HG03064 (cell line): ENCODE data around the gene TRAPPC8.
"Not testable (repeated sequence)": the region's sequence is repeated elsewhere in the genome, so short reads cannot be mapped to it uniquely, and the experiment has no call there.

Experiments used
- ATAC-seq: cut with Tn5 transposase; IDR thresholded peaks from one replicate; pipeline ENCODE4 v1.9.1; 2021; ENCODE audit warnings: low read depth; ENCODE audit not compliant: unreplicated experiment

TRAPPC8 gene

GRCh38 chr18:31942999-31943877 lies at the start of gene TRAPPC8:
Gene TRAPPC8 (minus strand): TSS chr18:31943128. CDS start chr18:31942764, 364 bp downstream.
- ATAC-seq = peak; percentile 86

DNA sequence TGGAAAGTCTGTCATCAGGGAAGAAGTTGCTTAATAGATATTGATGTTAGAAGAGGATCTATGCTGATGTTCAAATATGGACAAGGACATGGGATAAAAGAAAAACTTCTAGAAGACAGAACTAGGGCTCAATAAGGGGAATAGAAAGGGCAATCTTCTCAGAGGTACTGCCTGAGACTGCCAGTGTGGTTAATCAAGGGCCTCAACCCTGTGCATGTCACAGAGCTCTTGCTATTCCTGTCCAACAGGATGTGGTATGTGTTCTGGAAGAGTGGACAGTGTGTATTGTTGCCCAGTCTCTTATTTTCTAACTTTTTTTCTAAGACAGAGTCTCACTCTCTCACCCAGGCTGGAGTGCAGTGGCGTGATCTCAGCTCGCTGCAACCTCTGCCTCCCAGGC lies 47.9 kb upstream of the TRAPPC8 start:
- peak; percentile 100 for ATAC-seq

DNA sequence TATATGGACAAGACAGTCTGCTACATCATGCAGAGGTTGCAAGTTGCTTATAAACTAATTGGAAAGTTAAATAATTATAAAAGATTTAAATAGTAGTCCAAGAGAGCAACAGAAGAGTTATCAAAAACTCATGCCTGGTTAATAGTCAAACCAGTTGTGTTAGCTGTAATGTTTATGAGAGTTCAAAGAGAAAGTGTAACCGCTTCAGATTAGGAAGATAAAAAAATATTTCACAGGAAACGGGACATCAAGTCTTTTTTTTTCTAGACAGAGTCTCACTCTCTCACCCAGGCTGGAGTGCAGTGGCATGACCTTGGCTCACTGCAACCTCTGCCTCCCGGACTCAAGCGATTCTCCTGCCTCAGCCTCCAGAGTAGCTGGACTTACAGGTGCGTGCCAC lies 41.0 kb upstream of the TRAPPC8 start:
- ATAC-seq = no peak

GRCh38 chr18:31983020-31983419 lies 40.1 kb upstream of the TRAPPC8 start:
- ATAC-seq = no peak

GRCh38 chr18:31980863-31981262 lies 37.9 kb upstream of the TRAPPC8 start:
- ATAC-seq = no peak

GRCh38 chr18:31979714-31980113 lies 36.8 kb upstream of the TRAPPC8 start:
- ATAC-seq = no peak

DNA sequence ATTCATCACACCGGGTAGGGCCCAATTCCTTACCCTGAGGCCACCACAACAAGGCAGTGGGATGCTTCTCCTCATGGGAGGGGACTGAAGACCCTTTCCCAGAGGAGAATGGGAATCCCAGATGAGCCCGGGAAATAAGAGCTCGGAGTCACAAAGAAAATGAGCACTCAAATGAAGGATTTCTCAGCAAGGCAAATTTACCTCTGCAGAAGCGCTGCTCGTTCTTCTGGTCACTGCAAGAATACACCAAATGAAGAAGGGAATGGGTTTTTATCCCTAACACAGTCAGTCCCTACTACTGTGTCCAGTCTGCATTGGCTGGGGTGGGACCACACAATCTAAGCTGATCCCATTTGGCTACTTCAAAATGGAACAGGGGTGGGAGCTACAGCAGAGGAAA lies 35.7 kb upstream of the TRAPPC8 start:
- ATAC-seq = no peak

DNA sequence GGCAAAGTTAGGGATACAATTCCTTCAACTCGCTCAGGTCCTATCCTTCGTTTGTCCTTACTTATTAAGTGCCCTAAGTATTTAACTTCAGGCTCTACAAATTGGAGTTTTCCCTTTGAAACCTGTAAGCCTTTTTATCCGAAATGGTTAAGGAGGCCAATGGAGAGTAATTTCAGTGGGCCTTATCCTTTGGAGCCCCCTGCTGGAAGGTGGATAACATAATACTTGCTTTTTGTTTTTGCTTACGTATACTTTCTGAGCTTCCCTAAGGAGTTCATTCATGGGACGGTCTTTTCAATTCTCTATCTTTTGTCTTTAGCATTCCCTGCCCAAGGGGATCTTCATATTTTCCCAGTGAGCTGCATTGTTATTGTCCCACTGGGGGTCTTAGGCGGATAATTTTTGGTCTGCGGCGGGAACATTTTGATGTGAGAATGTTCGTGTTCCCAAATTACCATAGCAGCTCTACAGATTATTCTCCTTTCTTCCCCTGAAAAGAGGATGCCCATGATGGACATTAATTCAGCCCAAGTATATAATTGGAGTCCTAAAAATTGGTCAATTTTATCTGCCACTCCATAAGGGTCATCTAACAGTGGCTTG lies 34.4 kb upstream of the TRAPPC8 start:
- ATAC-seq = no peak

GRCh38 chr18:31976242-31976641 lies 33.3 kb upstream of the TRAPPC8 start:
- no peak for ATAC-seq

DNA sequence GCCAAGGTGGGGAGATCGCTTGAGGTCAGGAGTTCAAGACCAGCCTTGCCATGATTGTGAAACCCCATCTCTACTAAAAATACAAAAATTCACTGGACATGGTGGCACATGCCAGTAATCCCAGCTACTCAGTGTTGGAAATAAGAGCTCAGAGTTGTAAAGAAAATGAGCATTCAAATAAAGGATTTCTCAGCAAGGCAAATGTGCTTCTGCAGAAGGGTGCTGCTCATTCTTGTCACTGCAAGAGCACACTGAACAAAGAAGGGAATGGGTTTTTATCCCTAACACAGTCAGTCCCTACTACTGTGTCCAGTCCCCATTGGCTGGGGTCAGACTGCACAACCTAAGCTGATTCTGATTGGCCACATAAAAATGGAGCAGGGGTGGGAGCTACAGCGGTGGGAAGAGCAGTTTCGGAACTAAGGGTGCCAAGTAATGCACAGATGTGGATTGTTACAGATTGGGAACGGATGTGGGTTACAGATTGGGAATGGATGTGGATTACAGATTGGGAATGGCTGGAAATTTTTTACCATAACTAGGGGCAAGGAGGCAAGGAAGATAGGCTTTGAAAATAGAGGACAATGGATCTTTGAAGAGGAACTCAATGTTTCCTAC lies 31.1 kb upstream of the TRAPPC8 start:
- no peak for ATAC-seq

GRCh38 chr18:31970617-31971016 lies 27.7 kb upstream of the TRAPPC8 start:
- no peak for ATAC-seq

- no peak for ATAC-seq
These were observed 22.5 kb upstream of the TRAPPC8 start for GRCh38 chr18:31965316-31965970.

- ATAC-seq = no peak
These were observed 14.8 kb upstream of the TRAPPC8 start for GRCh38 chr18:31957728-31958127.

DNA sequence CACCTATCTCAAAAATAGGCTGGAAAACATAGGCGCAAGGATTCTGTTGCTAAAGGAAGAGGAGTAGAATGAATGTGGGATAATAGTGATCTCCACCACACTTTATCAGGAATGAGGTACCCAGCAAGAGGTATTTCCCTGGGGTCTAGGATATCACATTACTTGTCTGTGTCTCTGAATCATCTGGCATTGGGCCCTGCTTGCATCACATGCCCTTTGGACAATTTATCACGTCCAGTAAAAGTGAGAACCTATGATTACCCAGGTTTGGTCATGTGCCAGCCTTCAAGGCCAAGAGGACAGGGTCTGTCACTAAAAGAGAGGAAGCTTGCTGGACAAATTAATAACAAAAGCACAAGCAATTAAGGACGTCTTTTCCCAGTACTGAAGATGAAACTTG lies 11.4 kb upstream of the TRAPPC8 start:
- no peak for ATAC-seq

DNA sequence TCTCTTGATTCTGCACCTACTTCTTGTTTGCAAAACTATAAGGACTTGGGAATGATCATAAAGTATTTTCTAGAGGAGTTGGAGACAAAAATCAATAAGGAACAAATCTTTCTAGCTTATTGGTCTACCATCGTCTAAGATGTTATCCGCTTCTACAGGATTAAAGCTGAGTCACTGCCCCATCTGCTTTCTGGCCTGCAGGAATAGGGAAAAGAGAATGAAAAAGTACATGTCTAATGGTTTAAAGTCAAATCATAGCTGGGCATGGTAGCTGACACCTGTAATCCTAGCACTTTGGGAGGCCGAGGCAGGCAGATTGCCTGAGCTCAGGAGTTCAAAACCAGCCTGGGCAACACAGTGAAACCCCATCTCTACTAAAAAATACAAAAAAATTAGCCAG lies 10.8 kb upstream of the TRAPPC8 start:
- ATAC-seq = not testable (repeated sequence)

GRCh38 chr18:31952223-31952622 lies 9.3 kb upstream of the TRAPPC8 start:
- no peak for ATAC-seq

GRCh38 chr18:31950583-31950982 lies 7.7 kb upstream of the TRAPPC8 start:
- no peak for ATAC-seq

DNA sequence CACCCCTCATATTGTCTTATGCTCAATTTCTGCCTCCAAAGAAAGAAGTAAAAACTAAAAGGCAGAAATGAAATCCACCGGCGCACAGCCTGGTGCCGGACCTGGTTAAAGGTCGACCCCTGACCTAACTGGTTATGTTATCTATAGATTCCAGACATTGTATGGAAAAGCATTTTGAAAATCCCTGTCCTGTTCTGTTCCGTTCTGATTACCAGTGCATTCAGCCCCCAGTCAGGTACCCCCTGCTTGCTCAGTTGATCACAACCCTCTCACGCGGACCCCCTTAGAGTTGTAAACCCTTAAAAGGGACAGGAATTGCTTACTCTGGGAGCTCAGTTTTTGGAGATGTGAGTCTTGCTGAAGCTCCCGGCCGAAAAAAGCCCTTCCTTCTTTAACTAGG lies 5.4 kb upstream of the TRAPPC8 start:
- not testable (repeated sequence) for ATAC-seq

DNA sequence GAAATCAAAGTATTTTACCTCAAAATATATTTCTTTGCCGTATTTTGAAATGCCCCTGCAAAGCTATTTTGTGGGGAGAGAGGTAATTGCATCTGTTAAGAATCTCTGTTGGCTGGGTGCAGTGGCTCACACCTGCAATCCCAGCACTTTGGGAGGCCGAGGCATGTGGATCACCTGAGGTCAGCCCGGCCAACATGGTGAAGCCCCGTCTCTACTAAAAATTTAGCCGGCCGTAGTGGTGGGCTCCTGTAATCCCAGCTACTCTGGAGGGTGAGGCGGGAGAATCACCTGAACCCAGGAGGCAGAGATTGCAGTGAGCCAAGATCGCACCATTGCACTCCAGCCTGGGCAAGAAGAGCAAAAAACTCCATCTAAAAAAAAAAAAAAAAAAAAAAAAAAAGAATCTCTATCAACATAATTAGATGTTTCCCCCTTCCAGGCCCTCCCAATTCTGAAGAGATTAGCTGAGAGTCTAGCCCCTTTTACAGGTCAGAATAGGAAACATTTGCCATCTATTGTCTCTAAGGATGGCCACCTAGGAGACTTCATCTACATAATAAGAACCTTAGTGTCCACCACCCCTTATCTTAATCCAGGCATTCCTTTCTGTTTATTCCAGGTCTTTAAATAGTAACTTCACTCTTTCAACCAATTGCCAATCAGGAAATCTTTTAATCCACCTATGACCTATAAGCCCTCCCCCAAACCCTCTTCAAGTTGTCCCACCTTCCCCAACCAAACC lies 3.5 kb upstream of the TRAPPC8 start:
- ATAC-seq = no peak
